ENCODE results near the gene KLK3. TPM values are rescaled to one million over a fixed set of nuclear protein-coding genes. Genes with fewer than 3 reads are reported as not detected.

The KLK3 gene
- total and polyA plus RNA-seq, 2 of the 8 experiments (the other 6 are each of a cell fraction or from before 2014, with no cell fraction given) = 0.08 TPM; not detected in 1

- FAIRE-seq = no peak
- H4K20me1 ChIP-seq (replicated peaks in 1 of 2; ENCODE audit: control insufficient read depth in 1 of 2, insufficient read depth in 2 of 2, low read length in 2 of 2) = peaks cover 0 to 2% of the 10 kb centered on the region in 2 experiments
- no peaks in the 10 kb centered on the region for H3K79me1 ChIP-seq (ENCODE audit: low read depth, low read length)
- H3K27me3 ChIP-seq (replicated peaks in 1 of 4; ENCODE audit: control insufficient read depth in 3 of 4, extremely low read depth in 1 of 4, insufficient read depth in 3 of 4, low read length in 3 of 4) = peaks cover 9 to 38% (median 35%) of the 10 kb centered on the region in 4 experiments
- no peak within 1 kb of the TSS for H3K27ac ChIP-seq (ENCODE audit: low read depth, low read length)
- H2BK15ac ChIP-seq (ENCODE audit: low read length) = peak within 1 kb of the TSS; percentile 40; the same call in 1 of the 2 replicates
- H3K9ac ChIP-seq (replicated peaks in 1 of 4; ENCODE audit: extremely low read depth in 1 of 4, low read depth in 3 of 4, low read length in 3 of 4) = no peak within 1 kb of the TSS
- WGBS, 2 experiments (ENCODE audit: extremely low coverage in 1 of 2, insufficient coverage in 1 of 2, insufficient read length in 1 of 2, insufficient replicate concordance in 2 of 2, low coverage in 1 of 2, low lambda C conversion rate in 2 of 2, missing lambda C conversion rate in 1 of 2) = 78% methylated on average over 12 of the region's 14 CpGs; no CpG with 5 or more reads in 1 of the 2 experiments
- peaks cover 16% of the 10 kb centered on the region; the same call in 1 of the 2 replicates for H3K23me2 ChIP-seq (ENCODE audit: low read depth, low read length)
- H3K4me3 ChIP-seq (ENCODE audit: extremely low read depth in 1 of 4, insufficient read depth in 2 of 4, low read depth in 3 of 4, low read length in 4 of 4) = no peak within 1 kb of the TSS
- no peaks in the 10 kb centered on the region for H3K36me3 ChIP-seq (ENCODE audit: control insufficient read depth in 2 of 4, insufficient read depth in 4 of 4, low read length in 3 of 4)
- H3K9me3 ChIP-seq (ENCODE audit: insufficient read depth in 2 of 2, low read depth in 1 of 2, low read length in 1 of 2) = no peaks in the 10 kb centered on the region; a peak in 1 of 4 replicates
- H4K91ac ChIP-seq (replicated peaks; ENCODE audit: insufficient read length, low read length) = no peak within 1 kb of the TSS
- H2AK5ac ChIP-seq (ENCODE audit: low read depth, low read length) = no peak within 1 kb of the TSS
- no peak within 1 kb of the TSS for H4K5ac ChIP-seq (ENCODE audit: insufficient read length, low read depth, low read length)
- POLR2A ChIA-PET (ENCODE audit: partially characterized antibody) = interaction anchor here (14.4 kb wide), 1 partner anchor 25 kb away, joined by 275 read pairs; no protein-coding TSS in a partner anchor
- no peak within 1 kb of the TSS for H3K4ac ChIP-seq (replicated peaks; ENCODE audit: insufficient read length, low read depth, low read length)
- H4K8ac ChIP-seq (ENCODE audit: extremely low read depth, insufficient read depth, low read length) = no peak within 1 kb of the TSS
- CTCF ChIA-PET (ENCODE audit: partially characterized antibody) = no interaction called here
- H3K4me2 ChIP-seq (ENCODE audit: insufficient read depth in 1 of 2, low read depth in 2 of 2, low read length in 2 of 2) = no peak within 1 kb of the TSS
- no peak within 1 kb of the TSS for H2AFZ ChIP-seq (ENCODE audit: low read length)
- no peak within 1 kb of the TSS for H2BK5ac ChIP-seq (ENCODE audit: low read depth, low read length)
- no peak within 1 kb of the TSS for H3K14ac ChIP-seq (ENCODE audit: insufficient read length)
- no peak within 1 kb of the TSS for H2BK120ac ChIP-seq (replicated peaks; ENCODE audit: low read depth, low read length)
- H3K79me2 ChIP-seq (ENCODE audit: control insufficient read depth in 1 of 2, insufficient read depth in 2 of 2, low read length in 2 of 2) = no peaks in the 10 kb centered on the region
- TF ChIP-seq EGR1 (IDR thresholded peaks at IDR 0.05; ENCODE audit: borderline replicate concordance, low read depth, low read length) = no peak
- TF ChIP-seq BACH1 (IDR thresholded peaks at IDR 0.05; ENCODE audit: low read length) = no peak
- TF ChIP-seq CREB1 (IDR thresholded peaks at IDR 0.05) = no peak
- H3K56ac ChIP-seq (replicated peaks; ENCODE audit: insufficient read length, low read depth, low read length) = no peak within 1 kb of the TSS
- no peak within 1 kb of the TSS for H3K23ac ChIP-seq (ENCODE audit: insufficient read length)
- H2BK12ac ChIP-seq (ENCODE audit: low read depth, low read length) = 0 out of 2 replicates have a peak within 1 kb of the TSS, but pooled peaks have one; percentile 14
- H3K18ac ChIP-seq (ENCODE audit: extremely low read depth, low read length) = no peak within 1 kb of the TSS; the same call in 1 of the 2 replicates
- H2BK20ac ChIP-seq (ENCODE audit: low read length) = no peak within 1 kb of the TSS
- DNase-seq (ENCODE audit: low read depth in 1 of 2, low spot score in 2 of 2) = no peak
- H3K4me1 ChIP-seq (replicated peaks in 1 of 4; ENCODE audit: control insufficient read depth in 3 of 4, insufficient read depth in 4 of 4, low read length in 3 of 4) = peaks cover 0 to 22% (median 17%) of the 10 kb centered on the region in 4 experiments; a peak in 6 of 7 replicates
Observed at GRCh38 chr19:50823389-50824042, 31.2 kb upstream of the KLK3 start, which contains the start of gene KLK1. Gene KLK1 (minus strand): TSS chr19:50823787. CDS start chr19:50823748, 39 bp downstream.

Data from H1 (cell line).